GM20000 (cell line): Measurements from ENCODE around the gene DNAJC28.
"Not testable (repeated sequence)": the region's sequence is repeated elsewhere in the genome, so short reads cannot be mapped to it uniquely, and the experiment has no call there.

ENCODE experiments used
- DNase-seq: peaks from one replicate; pipeline ENCODE4 v3.0.0; 2012; ENCODE audit warnings: low spot score
- TF ChIP-seq, protein P1 (sequence below): IDR thresholded peaks from 2 replicates; pipeline ENCODE4 v1.5.1; 2012; ENCODE audit warnings: mild to moderate bottlenecking, control low read depth; ENCODE audit errors: extremely low read depth, missing control alignments

The DNAJC28 gene

DNA sequence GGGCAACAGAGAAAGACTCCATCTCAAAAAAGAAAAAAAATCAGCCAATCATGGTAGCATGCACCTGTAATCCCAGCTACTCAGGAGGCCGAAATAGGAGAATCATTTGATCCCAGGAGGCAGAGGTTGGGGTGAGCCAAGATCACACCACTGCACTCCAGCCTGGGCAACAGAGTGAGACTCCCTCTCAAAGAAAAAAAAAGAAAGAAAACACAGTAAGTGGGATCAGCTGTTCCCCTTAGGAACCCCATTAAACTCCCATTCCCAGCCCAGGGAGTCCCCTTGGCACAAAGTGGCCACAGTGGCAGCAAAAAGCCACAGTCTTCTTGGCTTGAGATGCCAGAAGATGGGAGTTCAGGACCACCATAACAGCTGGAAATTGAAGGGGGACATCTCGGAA is 20.8 kb downstream of the DNAJC28 start:
- DNase-seq = no peak
- TF ChIP-seq, protein P1, sequence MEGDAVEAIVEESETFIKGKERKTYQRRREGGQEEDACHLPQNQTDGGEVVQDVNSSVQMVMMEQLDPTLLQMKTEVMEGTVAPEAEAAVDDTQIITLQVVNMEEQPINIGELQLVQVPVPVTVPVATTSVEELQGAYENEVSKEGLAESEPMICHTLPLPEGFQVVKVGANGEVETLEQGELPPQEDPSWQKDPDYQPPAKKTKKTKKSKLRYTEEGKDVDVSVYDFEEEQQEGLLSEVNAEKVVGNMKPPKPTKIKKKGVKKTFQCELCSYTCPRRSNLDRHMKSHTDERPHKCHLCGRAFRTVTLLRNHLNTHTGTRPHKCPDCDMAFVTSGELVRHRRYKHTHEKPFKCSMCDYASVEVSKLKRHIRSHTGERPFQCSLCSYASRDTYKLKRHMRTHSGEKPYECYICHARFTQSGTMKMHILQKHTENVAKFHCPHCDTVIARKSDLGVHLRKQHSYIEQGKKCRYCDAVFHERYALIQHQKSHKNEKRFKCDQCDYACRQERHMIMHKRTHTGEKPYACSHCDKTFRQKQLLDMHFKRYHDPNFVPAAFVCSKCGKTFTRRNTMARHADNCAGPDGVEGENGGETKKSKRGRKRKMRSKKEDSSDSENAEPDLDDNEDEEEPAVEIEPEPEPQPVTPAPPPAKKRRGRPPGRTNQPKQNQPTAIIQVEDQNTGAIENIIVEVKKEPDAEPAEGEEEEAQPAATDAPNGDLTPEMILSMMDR = no peak

DNA sequence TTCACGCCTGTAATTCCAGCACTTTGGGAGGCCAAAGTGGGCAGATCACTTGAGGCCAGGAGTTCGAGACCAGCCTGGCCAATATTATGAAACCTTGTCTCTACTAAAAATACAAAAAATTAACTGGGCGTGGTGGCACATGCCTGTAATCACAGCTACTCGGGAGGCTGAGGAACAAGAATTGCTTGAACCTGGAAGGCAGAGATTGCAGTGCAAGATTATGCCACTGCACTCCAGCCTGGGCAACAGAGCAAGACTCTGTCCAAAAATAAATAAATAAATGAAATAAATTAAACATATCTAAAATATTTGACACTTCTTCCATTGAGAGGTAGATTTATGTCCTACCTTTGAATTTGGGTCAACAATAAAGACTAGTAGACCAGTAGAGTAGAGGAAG is 22.3 kb downstream of the DNAJC28 start:
- DNase-seq = not testable (repeated sequence)

- TF ChIP-seq, protein P1 = no peak
- no peak for DNase-seq
Observed at GRCh38 chr21:33461538-33462250, 29.8 kb downstream of the DNAJC28 start.

DNA sequence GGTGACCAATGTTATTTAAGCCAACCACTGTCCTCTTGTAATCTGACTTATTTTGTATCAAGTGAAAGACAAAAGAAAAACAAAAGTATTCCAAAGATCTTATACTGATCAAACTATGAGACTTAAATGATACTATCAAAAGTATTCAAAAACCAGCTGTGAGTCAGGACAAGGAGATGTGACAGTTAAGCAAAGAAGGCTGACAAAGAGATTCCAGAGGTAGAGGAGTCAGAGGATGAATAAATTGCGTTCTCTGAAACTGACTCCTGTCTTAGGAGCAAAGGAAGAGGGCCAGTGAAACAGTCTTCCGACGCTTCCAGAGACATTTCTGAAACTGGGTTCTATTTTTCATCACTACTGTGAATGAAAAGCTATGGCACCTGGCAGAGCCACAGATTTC is 32.7 kb downstream of the DNAJC28 start:
- no peak for DNase-seq
- TF ChIP-seq, protein P1 = no peak

DNA sequence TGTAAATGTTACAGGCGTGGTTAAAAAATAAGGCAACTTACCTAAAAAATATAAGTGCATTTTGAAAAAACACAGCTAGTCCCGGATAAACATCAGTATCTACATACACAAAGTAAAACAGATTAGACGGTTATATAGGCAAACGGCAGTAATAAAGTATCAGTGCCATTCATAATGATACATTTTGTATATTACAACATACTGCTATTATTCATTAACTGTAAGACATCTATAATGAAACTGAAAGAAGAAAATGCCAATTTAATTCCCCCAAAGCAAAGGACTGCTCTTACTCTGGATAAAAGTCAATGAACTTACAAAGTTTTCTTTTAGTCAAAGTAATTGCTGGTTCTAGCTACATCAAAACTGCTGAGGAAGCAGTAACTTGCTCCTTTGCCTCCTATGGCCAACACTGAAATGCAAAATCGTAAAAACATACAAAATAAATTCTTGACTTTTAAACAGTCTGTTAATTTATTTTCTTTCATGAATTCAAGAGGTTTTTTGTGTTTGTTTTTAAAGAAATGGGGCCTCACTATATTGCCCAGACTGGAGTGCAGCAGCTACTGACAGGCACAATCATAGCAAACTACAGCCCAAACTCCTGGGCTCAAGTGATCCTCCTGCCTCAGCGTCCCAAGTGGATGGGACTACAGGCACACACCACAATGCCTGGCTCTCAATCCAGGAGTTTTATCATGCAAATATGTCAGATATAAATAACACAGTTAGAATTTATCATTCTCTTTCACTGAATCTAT is 35.6 kb downstream of the DNAJC28 start:
- DNase-seq = no peak
- TF ChIP-seq, protein P1 = no peak

DNA sequence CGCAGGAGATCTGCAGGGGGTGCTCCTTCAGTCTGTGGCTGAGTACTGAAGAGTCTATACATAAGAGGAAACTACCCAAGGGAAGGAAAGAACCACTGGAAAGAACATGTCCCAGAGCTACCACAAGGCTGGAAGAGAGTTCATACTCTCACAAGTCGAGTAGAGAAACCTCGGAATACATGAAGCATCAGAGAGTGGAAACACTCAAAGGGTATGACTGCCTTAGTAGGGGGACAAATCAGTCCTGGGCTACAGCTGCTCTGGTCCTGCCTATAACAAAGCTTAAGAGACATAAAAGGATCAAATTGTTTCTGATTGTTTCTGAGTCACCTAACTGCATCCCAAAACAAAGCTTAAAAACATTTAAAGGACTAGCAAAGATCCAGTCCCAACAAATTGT is 39.2 kb downstream of the DNAJC28 start:
- TF ChIP-seq, protein P1 = no peak
- DNase-seq = no peak

- no peak for DNase-seq
Observed at GRCh38 chr21:33451634-33452071, 39.9 kb downstream of the DNAJC28 start.

More at GRCh38 chr21:33451634-33452071, 39.9 kb downstream of the DNAJC28 start:
- TF ChIP-seq, protein P1 = no peak
